ENCODE data around the gene SLC6A19.

Gene SLC6A19

GRCh38 chr5:1197876-1198666 lies 3.3 kb upstream of the SLC6A19 start:
- DNase-seq, result no peak

GRCh38 chr5:1199340-1199648 lies 2.1 kb upstream of the SLC6A19 start:
- DNase-seq, result no peak

- DNase-seq, result no peak
Observed at GRCh38 chr5:1199649-1200494, 1.5 kb upstream of the SLC6A19 start.

GRCh38 chr5:1200495-1201326 lies 684 bp upstream of the SLC6A19 start:
- no peak for DNase-seq

- DNase-seq, result no peak
Observed at GRCh38 chr5:1202026-1202797, 817 bp downstream of the SLC6A19 start.

- no peak for DNase-seq
Observed at GRCh38 chr5:1202798-1203185, 1.4 kb downstream of the SLC6A19 start.

- DNase-seq, result no peak
Observed at GRCh38 chr5:1203311-1203967, 2.0 kb downstream of the SLC6A19 start.

- no peak for DNase-seq
Observed at GRCh38 chr5:1203968-1204692, 2.7 kb downstream of the SLC6A19 start.

GRCh38 chr5:1204693-1205242 lies 3.4 kb downstream of the SLC6A19 start:
- DNase-seq, result no peak

- DNase-seq, result no peak
Observed at GRCh38 chr5:1205255-1206180, 4.1 kb downstream of the SLC6A19 start.

- no peak for DNase-seq
Observed at GRCh38 chr5:1206521-1207412, 5.4 kb downstream of the SLC6A19 start.

- DNase-seq, result no peak
Observed at GRCh38 chr5:1207555-1207954, 6.2 kb downstream of the SLC6A19 start.

- DNase-seq, result no peak
Observed at GRCh38 chr5:1208221-1208742, 6.9 kb downstream of the SLC6A19 start.

GRCh38 chr5:1208743-1209488 lies 7.5 kb downstream of the SLC6A19 start:
- no peak for DNase-seq

GRCh38 chr5:1209489-1209852 lies 8.1 kb downstream of the SLC6A19 start:
- DNase-seq, result no peak

- no peak for DNase-seq
Observed at GRCh38 chr5:1209896-1210776, 8.7 kb downstream of the SLC6A19 start.

- DNase-seq, result no peak
Observed at GRCh38 chr5:1210832-1211251, 9.4 kb downstream of the SLC6A19 start.
